Fibroblast of skin of left biceps (primary cell): ENCODE measurements around the gene ZFR2.
"Not testable (repeated sequence)": the region's sequence is repeated elsewhere in the genome, so short reads cannot be mapped to it uniquely, and the experiment has no call there.

Source experiments
- DNase-seq, 2 experiments: peaks; one replicate each; pipeline ENCODE4 v3.0.0-alpha.2; 2013; ENCODE audit warnings: low read depth in 2 of 2

Gene ZFR2

GRCh38 chr19:3771906-3772455, 96.9 kb downstream of the ZFR2 start, which contains the start of gene RAX2:
RAX2 (minus strand) TSS chr19:3772228; CDS start chr19:3771742, 486 bp downstream.
- DNase-seq = no peak

- DNase-seq = no peak
These were observed 97.6 kb downstream of the ZFR2 start for GRCh38 chr19:3771000-3771905.

GRCh38 chr19:3770136-3770999, 98.5 kb downstream of the ZFR2 start:
- no peak for DNase-seq

- DNase-seq = no peak
These were observed 99.3 kb downstream of the ZFR2 start for GRCh38 chr19:3769494-3769893.

GRCh38 chr19:3768748-3769099, 100.1 kb downstream of the ZFR2 start:
- no peak for DNase-seq

GRCh38 chr19:3768015-3768747, 100.7 kb downstream of the ZFR2 start:
- DNase-seq = no peak

GRCh38 chr19:3767050-3767449, 101.8 kb downstream of the ZFR2 start:
- DNase-seq = no peak

GRCh38 chr19:3766520-3766919, 102.3 kb downstream of the ZFR2 start:
- no peak for DNase-seq

- DNase-seq = not testable (repeated sequence)
These were observed 103.1 kb downstream of the ZFR2 start for GRCh38 chr19:3765757-3766156.

- DNase-seq = no peak
These were observed 103.7 kb downstream of the ZFR2 start for GRCh38 chr19:3765121-3765520.

- DNase-seq = peak; percentile 96
These were observed 106.1 kb downstream of the ZFR2 start, which contains the start of gene MRPL54 for GRCh38 chr19:3762501-3763459. MRPL54 (plus strand) TSS chr19:3762682; CDS start chr19:3762701, 19 bp downstream.

GRCh38 chr19:3762130-3762473, 106.7 kb downstream of the ZFR2 start:
- no peak for DNase-seq

- peak; percentile 62 for DNase-seq
These were observed 107.3 kb downstream of the ZFR2 start, which contains the start of gene APBA3 for GRCh38 chr19:3761382-3762129. APBA3 (minus strand) TSS chr19:3761692; CDS start chr19:3760264, 1,428 bp downstream.

GRCh38 chr19:3760871-3761361, 107.9 kb downstream of the ZFR2 start:
- no peak for DNase-seq

- DNase-seq = no peak
These were observed 109.2 kb downstream of the ZFR2 start for GRCh38 chr19:3759482-3760254.

- DNase-seq = not testable (repeated sequence)
These were observed 110.5 kb downstream of the ZFR2 start for GRCh38 chr19:3758297-3758696.

GRCh38 chr19:3757705-3758104, 111.1 kb downstream of the ZFR2 start:
- not testable (repeated sequence) for DNase-seq
